GM18511 (cell line): ENCODE results near the gene RABEP1.
A peak's percentile ranks its signal among the peaks of the same experiment; 100 is the strongest.
"Not testable (repeated sequence)": the region's sequence is repeated elsewhere in the genome, so short reads cannot be mapped to it uniquely, and the experiment has no call there.

Source experiments
- ATAC-seq: cut with Tn5 transposase; IDR thresholded peaks from one replicate; pipeline ENCODE4 v1.9.1; 2021; ENCODE audit warnings: mild to moderate bottlenecking, moderate library complexity; ENCODE audit not compliant: unreplicated experiment

Gene RABEP1, protein sequence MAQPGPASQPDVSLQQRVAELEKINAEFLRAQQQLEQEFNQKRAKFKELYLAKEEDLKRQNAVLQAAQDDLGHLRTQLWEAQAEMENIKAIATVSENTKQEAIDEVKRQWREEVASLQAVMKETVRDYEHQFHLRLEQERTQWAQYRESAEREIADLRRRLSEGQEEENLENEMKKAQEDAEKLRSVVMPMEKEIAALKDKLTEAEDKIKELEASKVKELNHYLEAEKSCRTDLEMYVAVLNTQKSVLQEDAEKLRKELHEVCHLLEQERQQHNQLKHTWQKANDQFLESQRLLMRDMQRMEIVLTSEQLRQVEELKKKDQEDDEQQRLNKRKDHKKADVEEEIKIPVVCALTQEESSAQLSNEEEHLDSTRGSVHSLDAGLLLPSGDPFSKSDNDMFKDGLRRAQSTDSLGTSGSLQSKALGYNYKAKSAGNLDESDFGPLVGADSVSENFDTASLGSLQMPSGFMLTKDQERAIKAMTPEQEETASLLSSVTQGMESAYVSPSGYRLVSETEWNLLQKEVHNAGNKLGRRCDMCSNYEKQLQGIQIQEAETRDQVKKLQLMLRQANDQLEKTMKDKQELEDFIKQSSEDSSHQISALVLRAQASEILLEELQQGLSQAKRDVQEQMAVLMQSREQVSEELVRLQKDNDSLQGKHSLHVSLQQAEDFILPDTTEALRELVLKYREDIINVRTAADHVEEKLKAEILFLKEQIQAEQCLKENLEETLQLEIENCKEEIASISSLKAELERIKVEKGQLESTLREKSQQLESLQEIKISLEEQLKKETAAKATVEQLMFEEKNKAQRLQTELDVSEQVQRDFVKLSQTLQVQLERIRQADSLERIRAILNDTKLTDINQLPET

DNA sequence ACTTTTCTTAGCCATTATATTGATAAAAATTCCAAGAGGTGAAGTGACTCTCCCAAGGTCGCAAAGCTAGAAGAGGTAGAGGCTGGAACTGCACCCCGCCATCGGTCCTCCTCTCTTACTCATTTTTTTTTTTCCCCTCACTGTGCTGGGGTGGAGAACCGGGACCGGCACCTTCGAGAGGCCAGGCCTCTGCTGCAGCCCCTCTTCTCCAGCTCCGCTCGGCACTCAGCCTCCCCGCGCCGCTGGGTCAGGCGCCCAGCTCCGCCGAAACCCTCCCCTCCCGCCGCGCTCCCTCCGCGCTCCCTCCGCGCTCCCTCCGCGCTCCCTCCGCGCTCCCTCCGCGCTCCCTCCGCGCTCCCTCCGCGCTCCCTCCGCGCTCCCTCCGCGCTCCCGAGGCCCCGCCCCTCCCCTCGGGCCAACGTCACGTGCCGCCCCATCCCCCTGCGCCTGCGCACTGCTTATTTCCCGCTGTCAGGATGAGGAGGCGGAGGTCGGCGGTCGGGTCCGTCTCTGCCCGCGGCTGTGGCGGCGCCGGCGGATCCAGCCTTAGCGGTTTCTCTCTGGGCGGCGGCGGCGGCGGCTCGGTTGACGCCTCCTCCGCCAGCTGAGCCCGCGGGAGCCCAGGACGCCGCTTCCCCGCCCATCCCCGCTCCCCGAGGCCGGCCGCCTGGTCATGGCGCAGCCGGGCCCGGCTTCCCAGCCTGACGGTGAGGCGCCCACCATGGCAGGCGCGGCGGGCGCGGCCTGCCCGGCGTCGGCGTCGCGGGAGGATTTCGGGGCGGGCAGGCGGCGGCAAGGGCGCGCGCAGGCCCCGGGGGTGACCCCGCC lies at the start of gene RABEP1:
TSS of gene RABEP1 (plus strand) at position 471 of the 828 bp plus-strand sequence. CDS start at position 674, 203 bp downstream.
- ATAC-seq, result peak; percentile 68

DNA sequence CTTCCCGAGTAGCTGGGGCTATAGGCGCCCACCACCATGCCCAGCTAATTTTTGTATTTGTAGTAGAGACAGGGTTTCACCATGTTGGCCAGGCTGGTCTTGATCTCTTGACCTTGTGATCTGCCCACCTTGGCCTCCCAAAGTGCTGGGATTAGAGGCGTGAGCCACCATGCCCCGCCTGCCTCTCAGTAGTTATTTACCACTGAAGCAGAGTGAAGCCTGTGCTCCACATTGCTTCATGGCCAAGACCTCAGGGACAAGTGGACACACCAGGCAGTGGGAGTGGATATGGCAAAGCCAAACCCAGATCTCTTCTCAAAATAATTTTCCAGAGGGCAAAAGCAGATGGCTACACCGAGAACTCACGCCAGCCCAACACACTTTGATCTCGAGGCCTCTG lies 48.6 kb upstream of the RABEP1 start:
- ATAC-seq, result not testable (repeated sequence)

DNA sequence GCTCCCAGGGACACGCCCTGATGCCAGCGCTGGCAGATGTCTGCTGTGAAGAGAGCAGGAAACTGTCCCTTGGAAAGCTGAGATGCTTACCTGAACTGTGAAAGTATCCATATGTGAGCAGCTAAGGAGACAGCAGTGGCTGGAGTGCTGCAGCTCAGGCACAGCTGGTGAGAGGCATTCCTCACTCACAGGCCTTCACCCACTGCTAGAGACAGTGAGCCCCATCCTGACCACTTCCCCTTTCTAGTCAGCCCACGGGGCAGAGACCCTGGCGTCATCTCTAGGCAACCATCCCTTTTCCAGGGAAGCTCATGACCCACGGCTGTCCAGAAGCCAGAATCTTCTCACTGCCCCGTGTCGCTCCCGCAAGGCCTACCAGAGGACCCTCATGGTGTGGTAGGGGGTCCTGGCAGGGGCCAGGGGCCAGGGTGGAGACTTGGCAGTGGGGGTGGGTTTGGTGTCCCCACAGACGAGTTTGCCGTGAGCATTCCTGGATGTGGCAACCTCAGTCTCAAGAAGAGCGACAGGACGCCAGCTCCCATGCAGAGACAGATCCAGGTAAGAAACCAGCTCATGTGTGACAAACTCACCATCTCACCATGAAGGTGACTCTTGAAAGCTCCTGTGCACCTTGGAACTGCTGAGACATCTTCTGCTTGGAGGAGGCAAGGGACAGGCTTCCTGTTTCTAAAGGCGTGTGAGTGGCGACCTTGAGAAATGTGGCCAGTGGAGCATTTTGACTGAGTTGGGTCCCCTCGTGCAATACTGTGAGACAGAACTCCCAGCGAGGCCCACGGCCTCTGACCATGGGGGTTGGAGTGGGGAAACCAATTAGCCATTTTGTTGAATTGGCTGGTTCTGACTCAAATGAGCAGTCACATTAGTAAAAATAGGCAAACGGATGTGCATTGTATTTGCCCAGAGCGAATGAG lies 47.2 kb upstream of the RABEP1 start, which contains the start of gene SCIMP:
TSS of gene SCIMP (minus strand) at position 216 of the 932 bp plus-strand sequence. CDS start at position 111, 105 bp downstream.
- ATAC-seq, result peak; percentile 74

GRCh38 chr17:5236938-5237540 lies 45.0 kb upstream of the RABEP1 start:
- ATAC-seq, result no peak

DNA sequence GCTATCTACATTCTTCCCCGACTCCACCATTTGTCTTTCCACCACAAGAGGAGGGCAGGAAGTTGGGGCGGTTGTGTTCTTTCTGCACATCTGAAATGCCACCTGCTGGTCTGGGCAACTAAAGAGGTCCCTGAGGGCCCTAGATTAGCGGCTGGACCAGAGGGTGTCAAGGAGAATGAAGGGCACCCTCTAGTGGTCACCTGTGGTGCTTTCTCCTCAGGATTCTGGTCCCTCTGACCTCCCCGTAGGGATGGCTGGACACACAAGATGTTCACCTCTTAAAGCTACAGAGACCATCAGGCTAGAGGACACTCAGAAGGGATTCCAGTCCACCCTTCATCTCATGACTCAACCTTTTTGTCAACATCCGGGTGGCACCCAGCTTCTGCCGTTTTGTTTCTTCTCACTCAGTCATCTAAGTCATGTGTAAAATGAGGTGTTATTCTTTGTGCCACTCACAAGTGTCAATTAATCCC lies 44.5 kb upstream of the RABEP1 start:
- ATAC-seq, result peak; percentile 34

GRCh38 chr17:5238333-5238732 lies 43.8 kb upstream of the RABEP1 start:
- ATAC-seq, result no peak

DNA sequence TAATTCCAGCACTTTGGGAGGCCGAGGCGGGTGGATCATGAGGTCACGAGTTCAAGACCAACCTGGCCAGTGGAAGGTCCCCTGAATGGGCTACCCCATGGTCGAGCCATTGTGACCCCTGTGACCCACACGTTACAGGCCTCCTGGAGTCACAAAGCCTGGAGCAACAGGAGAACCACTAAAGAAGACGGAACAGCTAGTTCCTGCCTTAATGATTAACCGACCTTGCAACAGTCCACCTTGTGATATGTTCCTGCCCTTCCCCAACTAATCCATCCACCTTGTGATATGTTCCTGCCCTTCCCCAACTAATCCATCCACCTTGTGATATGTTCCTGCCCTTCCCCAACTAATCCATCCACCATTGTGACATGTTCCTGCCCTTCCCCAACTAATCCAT lies 42.3 kb upstream of the RABEP1 start:
- ATAC-seq, result not testable (repeated sequence)

GRCh38 chr17:5241861-5242671 lies 40.0 kb upstream of the RABEP1 start:
- no peak for ATAC-seq

GRCh38 chr17:5247621-5248020 lies 34.5 kb upstream of the RABEP1 start:
- ATAC-seq, result no peak

DNA sequence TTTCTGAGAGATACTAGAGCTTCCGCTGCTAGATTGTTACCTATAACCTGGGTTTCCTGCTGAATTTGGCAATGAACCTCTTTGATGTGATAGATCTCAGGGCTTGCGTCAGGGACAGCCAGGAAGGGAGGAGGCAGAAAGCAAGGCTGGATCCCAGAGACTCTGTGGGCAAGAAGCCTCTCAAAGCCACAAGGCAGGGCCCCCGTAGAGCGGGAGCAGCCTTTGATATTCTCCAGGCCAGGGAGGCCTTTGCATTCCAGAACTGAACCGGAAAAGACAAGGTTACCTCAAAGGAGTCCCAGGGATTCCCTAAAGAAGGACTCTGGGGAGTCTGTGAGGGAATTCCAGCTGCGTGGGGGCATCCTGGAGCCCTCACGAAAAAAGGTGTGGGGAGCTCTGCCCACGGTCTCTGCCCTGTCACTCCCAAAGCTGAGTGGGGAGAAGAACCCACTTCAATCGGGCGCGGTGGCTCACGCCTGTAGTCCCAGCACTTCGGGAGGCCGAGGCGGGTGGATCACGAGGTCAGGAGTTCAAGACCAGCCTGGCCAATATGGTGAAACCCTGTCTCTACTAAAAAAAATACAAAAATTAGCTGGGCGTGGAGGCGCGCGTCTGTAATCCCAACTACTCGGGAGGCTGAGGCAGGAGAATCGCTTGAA lies 33.1 kb upstream of the RABEP1 start:
- ATAC-seq, result no peak

- no peak for ATAC-seq
Observed at GRCh38 chr17:5249615-5250014, 32.5 kb upstream of the RABEP1 start.

GRCh38 chr17:5254414-5254813 lies 27.7 kb upstream of the RABEP1 start:
- no peak for ATAC-seq

GRCh38 chr17:5254903-5255521 lies 27.1 kb upstream of the RABEP1 start:
- no peak for ATAC-seq

- no peak for ATAC-seq
Observed at GRCh38 chr17:5257124-5257523, 25.0 kb upstream of the RABEP1 start.

- ATAC-seq, result no peak
Observed at GRCh38 chr17:5260542-5260941, 21.5 kb upstream of the RABEP1 start.

DNA sequence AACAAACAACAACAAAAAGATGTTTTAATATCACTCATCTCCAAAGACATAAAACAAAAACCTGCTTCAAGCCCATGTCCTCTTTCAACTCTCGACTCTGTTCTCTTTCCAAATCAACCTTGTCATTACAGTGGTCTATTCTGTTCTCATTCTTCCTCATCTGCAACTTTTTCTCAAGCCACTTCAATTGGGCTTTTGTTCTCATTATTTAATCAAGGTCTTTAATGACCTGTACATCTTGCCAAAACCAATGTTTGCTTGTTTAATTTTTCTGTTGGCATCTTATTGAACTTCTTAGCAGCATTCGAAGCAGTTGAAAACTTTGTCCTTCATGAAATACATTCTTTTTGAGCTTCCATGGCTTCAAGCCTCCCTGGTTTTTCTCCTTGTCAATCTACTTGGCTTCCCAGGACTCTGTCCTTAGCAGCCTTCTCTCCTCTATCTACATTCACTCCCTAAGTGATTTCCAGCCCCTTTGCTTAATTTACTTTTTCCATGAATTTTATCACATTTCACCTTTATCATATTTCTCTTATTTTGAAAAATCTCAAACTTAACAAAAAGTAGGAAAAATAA lies 19.6 kb upstream of the RABEP1 start:
- no peak for ATAC-seq

GRCh38 chr17:5263441-5263840 lies 18.6 kb upstream of the RABEP1 start:
- ATAC-seq, result no peak
